ENCODE results near the gene PHF21A.

DNA sequence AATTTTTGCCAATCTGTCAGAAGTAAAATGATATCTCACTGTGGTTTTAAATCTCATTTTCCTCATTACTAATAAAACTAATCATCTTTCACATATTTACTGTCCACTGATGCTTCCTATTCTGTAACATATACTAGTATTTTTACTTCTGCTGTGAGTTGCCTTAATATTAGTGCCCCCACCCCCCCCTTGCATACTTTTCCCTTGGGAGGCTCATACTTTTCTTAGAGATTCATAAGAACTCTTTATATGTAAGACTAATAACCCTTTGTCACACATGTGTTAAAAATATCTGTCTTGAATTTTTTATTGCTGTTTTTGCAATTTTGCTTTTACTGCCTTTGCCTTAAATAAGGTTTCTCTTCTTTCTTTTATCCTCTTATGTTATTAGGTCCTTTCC lies 87.2 kb downstream of the PHF21A start:
- TF ChIP-seq, protein P1, sequence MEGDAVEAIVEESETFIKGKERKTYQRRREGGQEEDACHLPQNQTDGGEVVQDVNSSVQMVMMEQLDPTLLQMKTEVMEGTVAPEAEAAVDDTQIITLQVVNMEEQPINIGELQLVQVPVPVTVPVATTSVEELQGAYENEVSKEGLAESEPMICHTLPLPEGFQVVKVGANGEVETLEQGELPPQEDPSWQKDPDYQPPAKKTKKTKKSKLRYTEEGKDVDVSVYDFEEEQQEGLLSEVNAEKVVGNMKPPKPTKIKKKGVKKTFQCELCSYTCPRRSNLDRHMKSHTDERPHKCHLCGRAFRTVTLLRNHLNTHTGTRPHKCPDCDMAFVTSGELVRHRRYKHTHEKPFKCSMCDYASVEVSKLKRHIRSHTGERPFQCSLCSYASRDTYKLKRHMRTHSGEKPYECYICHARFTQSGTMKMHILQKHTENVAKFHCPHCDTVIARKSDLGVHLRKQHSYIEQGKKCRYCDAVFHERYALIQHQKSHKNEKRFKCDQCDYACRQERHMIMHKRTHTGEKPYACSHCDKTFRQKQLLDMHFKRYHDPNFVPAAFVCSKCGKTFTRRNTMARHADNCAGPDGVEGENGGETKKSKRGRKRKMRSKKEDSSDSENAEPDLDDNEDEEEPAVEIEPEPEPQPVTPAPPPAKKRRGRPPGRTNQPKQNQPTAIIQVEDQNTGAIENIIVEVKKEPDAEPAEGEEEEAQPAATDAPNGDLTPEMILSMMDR (conservative IDR thresholded peaks at IDR 0.05; ENCODE audit: low read length): no peak
- no peak for TF ChIP-seq EZH2phosphoT487 (IDR thresholded peaks at IDR 0.05; ENCODE audit: borderline replicate concordance)
